ENCODE measurements around the gene ZKSCAN2. TPM values are rescaled to one million over a fixed set of nuclear protein-coding genes. Genes with fewer than 3 reads are reported as not detected.

ZKSCAN2 gene
- total and polyA plus RNA-seq, 3 experiments from 2014 or later = 0.94 to 7.2 (median 5.4) TPM

- H3K36me3 Mint-ChIP-seq = peaks cover 0 to 32% (median 2%) of the 10 kb centered on the region in 3 donors
- peak overlapping the region; percentile 90 to 98 (median 96) for H3K27ac Mint-ChIP-seq
- H3K9me3 Mint-ChIP-seq = no peaks in the 10 kb centered on the region
- H3K4me3 ChIP-seq (ENCODE audit: low read length) = peak overlapping the region; percentile 84
- no peaks in the 10 kb centered on the region for H3K9me3 ChIP-seq (ENCODE audit: low read length)
- peak overlapping the region; percentile 88 to 97 (median 95) for H3K4me3 Mint-ChIP-seq
- peak in 1 of 5 donors; percentile 12 for DNase-seq
- ChIA-PET CTCF (no interaction called here), POLR2A (no interaction called here)
- no peaks in the 10 kb centered on the region for H3K27me3 ChIP-seq (ENCODE audit: insufficient read depth, low read length, poor library complexity, severe bottlenecking)
- H3K4me1 Mint-ChIP-seq = peaks cover 49 to 71% (median 57%) of the 10 kb centered on the region in 3 donors
- H3K27me3 Mint-ChIP-seq = peaks cover 0 to 5% of the 10 kb centered on the region in 2 donors
- peaks cover 15% of the 10 kb centered on the region for H3K36me3 ChIP-seq (ENCODE audit: insufficient read depth, low read length)
- peak overlapping the region; percentile 84 for H3K27ac ChIP-seq (ENCODE audit: low read depth, low read length)
- peaks cover 43% of the 10 kb centered on the region for H3K4me1 ChIP-seq (ENCODE audit: insufficient read depth, low read length)
Observed at GRCh38 chr16:25256695-25257469, 763 bp downstream of the ZKSCAN2 start.

GRCh38 chr16:25253322-25253721 is 4.3 kb downstream of the ZKSCAN2 start:
- H3K27ac Mint-ChIP-seq = peak overlapping the region in 1 of 8 donors; percentile 66
- H3K4me3 Mint-ChIP-seq = no peak overlapping the region
- Histone ChIP-seq H3K27ac (ENCODE audit: low read depth, low read length) (no peak overlapping the region), H3K4me3 (ENCODE audit: low read length) (no peak overlapping the region), H3K4me1 (ENCODE audit: insufficient read depth, low read length) (peaks cover 15% of the 10 kb centered on the region), H3K27me3 (ENCODE audit: insufficient read depth, low read length, poor library complexity, severe bottlenecking) (no peaks in the 10 kb centered on the region), H3K36me3 (ENCODE audit: insufficient read depth, low read length) (peaks cover 11% of the 10 kb centered on the region), H3K9me3 (ENCODE audit: low read length) (no peaks in the 10 kb centered on the region)
- H3K36me3 Mint-ChIP-seq = peaks cover 7 to 44% (median 7%) of the 10 kb centered on the region in 3 donors
- peaks cover 0 to 5% of the 10 kb centered on the region in 2 donors for H3K27me3 Mint-ChIP-seq
- POLR2A ChIA-PET = no interaction called here
- CTCF ChIA-PET = no interaction called here
- H3K4me1 Mint-ChIP-seq = peaks cover 23 to 39% (median 28%) of the 10 kb centered on the region in 3 donors
- H3K9me3 Mint-ChIP-seq = no peaks in the 10 kb centered on the region
- no peak for DNase-seq

GRCh38 chr16:25250467-25250866 is 7.2 kb downstream of the ZKSCAN2 start:
- ChIA-PET CTCF (no interaction called here), POLR2A (no interaction called here)
- Mint-ChIP-seq H3K4me3 (no peak overlapping the region), H3K9me3 (no peaks in the 10 kb centered on the region), H3K4me1 (peaks cover 5 to 15% (median 10%) of the 10 kb centered on the region in 3 donors), H3K27me3 (no peaks in the 10 kb centered on the region), H3K27ac (no peak overlapping the region), H3K36me3 (peaks cover 11 to 58% (median 19%) of the 10 kb centered on the region in 3 donors)
- peaks cover 20% of the 10 kb centered on the region for H3K36me3 ChIP-seq (ENCODE audit: insufficient read depth, low read length)
- H3K27me3 ChIP-seq (ENCODE audit: insufficient read depth, low read length, poor library complexity, severe bottlenecking) = no peaks in the 10 kb centered on the region
- no peaks in the 10 kb centered on the region for H3K4me1 ChIP-seq (ENCODE audit: insufficient read depth, low read length)
- H3K9me3 ChIP-seq (ENCODE audit: low read length) = no peaks in the 10 kb centered on the region
- no peak overlapping the region for H3K27ac ChIP-seq (ENCODE audit: low read depth, low read length)
- no peak for DNase-seq
- H3K4me3 ChIP-seq (ENCODE audit: low read length) = no peak overlapping the region

GRCh38 chr16:25235991-25236390 is 21.7 kb downstream of the ZKSCAN2 start:
- no peak overlapping the region for H3K4me3 Mint-ChIP-seq
- H3K4me1 Mint-ChIP-seq = no peaks in the 10 kb centered on the region
- POLR2A ChIA-PET = no interaction called here
- H3K36me3 Mint-ChIP-seq = peaks cover 0 to 4% (median 3%) of the 10 kb centered on the region in 3 donors
- Histone ChIP-seq H3K4me1 (ENCODE audit: insufficient read depth, low read length) (no peaks in the 10 kb centered on the region), H3K27me3 (ENCODE audit: insufficient read depth, low read length, poor library complexity, severe bottlenecking) (no peaks in the 10 kb centered on the region), H3K9me3 (ENCODE audit: low read length) (no peaks in the 10 kb centered on the region), H3K27ac (ENCODE audit: low read depth, low read length) (no peak overlapping the region), H3K36me3 (ENCODE audit: insufficient read depth, low read length) (no peaks in the 10 kb centered on the region), H3K4me3 (ENCODE audit: low read length) (no peak overlapping the region)
- H3K27me3 Mint-ChIP-seq = no peaks in the 10 kb centered on the region
- H3K27ac Mint-ChIP-seq = no peak overlapping the region
- DNase-seq = no peak
- CTCF ChIA-PET = no interaction called here
- H3K9me3 Mint-ChIP-seq = no peaks in the 10 kb centered on the region

- POLR2A ChIA-PET = no interaction called here
- no peaks in the 10 kb centered on the region for H3K4me1 ChIP-seq (ENCODE audit: insufficient read depth, low read length)
- no peak overlapping the region for H3K27ac ChIP-seq (ENCODE audit: low read depth, low read length)
- no peak for DNase-seq
- no peaks in the 10 kb centered on the region for H3K4me1 Mint-ChIP-seq
- no peaks in the 10 kb centered on the region for H3K9me3 Mint-ChIP-seq
- CTCF ChIA-PET = no interaction called here
- no peak overlapping the region for H3K4me3 ChIP-seq (ENCODE audit: low read length)
- H3K27me3 ChIP-seq (ENCODE audit: insufficient read depth, low read length, poor library complexity, severe bottlenecking) = no peaks in the 10 kb centered on the region
- H3K36me3 Mint-ChIP-seq = no peaks in the 10 kb centered on the region
- no peaks in the 10 kb centered on the region for H3K36me3 ChIP-seq (ENCODE audit: insufficient read depth, low read length)
- no peak overlapping the region for H3K4me3 Mint-ChIP-seq
- H3K27ac Mint-ChIP-seq = no peak overlapping the region
- H3K9me3 ChIP-seq (ENCODE audit: low read length) = no peaks in the 10 kb centered on the region
- H3K27me3 Mint-ChIP-seq = no peaks in the 10 kb centered on the region
Observed at GRCh38 chr16:25228372-25228771, 29.3 kb downstream of the ZKSCAN2 start.

- CTCF ChIA-PET = interaction anchor here (0.7 to 3.7 kb wide), 24 partner anchors 9 to 390 kb away, joined by 3 to 30 read pairs (median 4); partner anchors contain the start of genes AQP8, ARHGAP17 and LCMT1
- H3K9me3 Mint-ChIP-seq = no peaks in the 10 kb centered on the region
- H3K4me3 ChIP-seq (ENCODE audit: low read length) = no peak overlapping the region
- H3K27ac ChIP-seq (ENCODE audit: low read depth, low read length) = no peak overlapping the region
- no peaks in the 10 kb centered on the region for H3K4me1 ChIP-seq (ENCODE audit: insufficient read depth, low read length)
- no peaks in the 10 kb centered on the region for H3K4me1 Mint-ChIP-seq
- no peaks in the 10 kb centered on the region for H3K27me3 Mint-ChIP-seq
- no peaks in the 10 kb centered on the region for H3K36me3 ChIP-seq (ENCODE audit: insufficient read depth, low read length)
- H3K27me3 ChIP-seq (ENCODE audit: insufficient read depth, low read length, poor library complexity, severe bottlenecking) = no peaks in the 10 kb centered on the region
- H3K36me3 Mint-ChIP-seq = no peaks in the 10 kb centered on the region
- no peaks in the 10 kb centered on the region for H3K9me3 ChIP-seq (ENCODE audit: low read length)
- no peak for DNase-seq
- POLR2A ChIA-PET = no interaction called here
- no peak overlapping the region for H3K4me3 Mint-ChIP-seq
- peak overlapping the region in 1 of 8 donors; percentile 3 for H3K27ac Mint-ChIP-seq
Observed at GRCh38 chr16:25224731-25225319, 32.8 kb downstream of the ZKSCAN2 start.

GRCh38 chr16:25223964-25224363 is 33.7 kb downstream of the ZKSCAN2 start:
- no peak for DNase-seq
- H3K9me3 Mint-ChIP-seq = no peaks in the 10 kb centered on the region

GRCh38 chr16:25222959-25223358 is 34.7 kb downstream of the ZKSCAN2 start:
- H3K4me1 Mint-ChIP-seq = no peaks in the 10 kb centered on the region
- no peaks in the 10 kb centered on the region for H3K9me3 ChIP-seq (ENCODE audit: low read length)
- peaks cover 2 to 4% of the 10 kb centered on the region in 2 donors for H3K27me3 Mint-ChIP-seq
- no peaks in the 10 kb centered on the region for H3K9me3 Mint-ChIP-seq
- no peak overlapping the region for H3K4me3 ChIP-seq (ENCODE audit: low read length)
- H3K4me1 ChIP-seq (ENCODE audit: insufficient read depth, low read length) = no peaks in the 10 kb centered on the region
- ChIA-PET CTCF (interaction anchor here (0.8 to 2.4 kb wide), 3 partner anchors 10 to 207 kb away, joined by 3 to 10 read pairs (median 5); partner anchors contain the start of gene ARHGAP17), POLR2A (no interaction called here)
- no peaks in the 10 kb centered on the region for H3K27me3 ChIP-seq (ENCODE audit: insufficient read depth, low read length, poor library complexity, severe bottlenecking)
- H3K36me3 Mint-ChIP-seq = no peaks in the 10 kb centered on the region
- no peak for DNase-seq
- peak overlapping the region in 1 of 8 donors; percentile 80 for H3K27ac Mint-ChIP-seq
- no peaks in the 10 kb centered on the region for H3K36me3 ChIP-seq (ENCODE audit: insufficient read depth, low read length)
- no peak overlapping the region for H3K27ac ChIP-seq (ENCODE audit: low read depth, low read length)
- no peak overlapping the region for H3K4me3 Mint-ChIP-seq

More at GRCh38 chr16:25223964-25224363, 33.7 kb downstream of the ZKSCAN2 start:
- Histone ChIP-seq H3K4me3 (ENCODE audit: low read length) (no peak overlapping the region), H3K4me1 (ENCODE audit: insufficient read depth, low read length) (no peaks in the 10 kb centered on the region), H3K9me3 (ENCODE audit: low read length) (no peaks in the 10 kb centered on the region), H3K36me3 (ENCODE audit: insufficient read depth, low read length) (no peaks in the 10 kb centered on the region), H3K27me3 (ENCODE audit: insufficient read depth, low read length, poor library complexity, severe bottlenecking) (no peaks in the 10 kb centered on the region), H3K27ac (ENCODE audit: low read depth, low read length) (no peak overlapping the region)
- Mint-ChIP-seq H3K27me3 (peaks cover 0 to 2% of the 10 kb centered on the region in 2 donors), H3K36me3 (no peaks in the 10 kb centered on the region), H3K27ac (no peak overlapping the region), H3K4me3 (no peak overlapping the region), H3K4me1 (no peaks in the 10 kb centered on the region)
- ChIA-PET CTCF (interaction anchor here (0.9 to 3.7 kb wide), 3 partner anchors 97 to 175 kb away, joined by 3 to 30 read pairs (median 5); no protein-coding TSS in a partner anchor), POLR2A (no interaction called here)

Measured in CD8-positive, alpha-beta memory T cell (primary cell).